DND-41 (cell line): ENCODE measurements around the gene ANKS1B.

ENCODE experiments used
- ATAC-seq: fragments of 200-7000 bp; cut with Tn5 transposase; 3 replicates; pipeline ENCODE4 v1.9.1; 2021; ENCODE audit warnings: low read depth; ENCODE audit not compliant: insufficient read depth
- DNase-seq: peaks from one replicate; pipeline ENCODE4 v3.0.0-alpha.2; 2020
- H2AFZ ChIP-seq: 2 replicates; pipeline ENCODE4 v1.6.0; 2012; ENCODE audit warnings: low read depth, low read length
- H3K27ac ChIP-seq: 2 replicates; pipeline ENCODE4 v1.5.1; 2012; ENCODE audit warnings: low read length, inconsistent platforms
- H3K27me3 ChIP-seq: fragments of 200-600 bp; sonication (generic); 2 replicates; pipeline ENCODE4 v1.6.0; 2012; ENCODE audit warnings: low read length, mild to moderate bottlenecking, inconsistent platforms; ENCODE audit not compliant: insufficient read depth, poor library complexity
- H3K36me3 ChIP-seq: 2 replicates; pipeline ENCODE4 v1.5.1; 2012; ENCODE audit warnings: low read length, inconsistent platforms; ENCODE audit not compliant: insufficient read depth
- H3K4me1 ChIP-seq: 2 replicates; pipeline ENCODE4 v1.5.1; 2012; ENCODE audit warnings: mild to moderate bottlenecking, low read length; ENCODE audit not compliant: insufficient read depth
- H3K4me2 ChIP-seq: 2 replicates; pipeline ENCODE4 v1.6.0; 2012; ENCODE audit warnings: mild to moderate bottlenecking, moderate library complexity, low read length, inconsistent platforms; ENCODE audit not compliant: insufficient read depth
- H3K4me3 ChIP-seq, 2 experiments: fragments of 200-600 bp in 1 of 2; shearing (Covaris generic) in 1 of 2; 2 replicates each; pipeline ENCODE4 v1.5.1; 2012 to 2016; ENCODE audit warnings: inconsistent platforms in 2 of 2, low read length in 2 of 2, mild to moderate bottlenecking in 2 of 2, low read depth in 1 of 2, moderate library complexity in 1 of 2
- H3K79me2 ChIP-seq: 2 replicates; pipeline ENCODE4 v1.6.0; 2012; ENCODE audit warnings: low read length, inconsistent platforms; ENCODE audit not compliant: insufficient read depth
- H3K9ac ChIP-seq: 2 replicates; pipeline ENCODE4 v1.6.0; 2012; ENCODE audit warnings: low read depth, mild to moderate bottlenecking, inconsistent platforms, low read length, moderate library complexity
- H3K9me3 ChIP-seq: 2 replicates; pipeline ENCODE4 v1.5.1; 2012; ENCODE audit warnings: low read length, moderate library complexity, mild to moderate bottlenecking, inconsistent platforms; ENCODE audit not compliant: insufficient read depth, severe bottlenecking
- H4K20me1 ChIP-seq: 2 replicates; pipeline ENCODE4 v1.6.0; 2012; ENCODE audit warnings: low read length; ENCODE audit not compliant: insufficient read depth
- EZH2 ChIP-seq: IDR thresholded peaks from 3 replicates; pipeline ENCODE4 v1.6.1; 2012; ENCODE audit warnings: borderline replicate concordance, low read depth, mild to moderate bottlenecking, moderate library complexity, low read length, inconsistent platforms; ENCODE audit not compliant: severe bottlenecking
- TF ChIP-seq, protein P1 (sequence below): IDR thresholded peaks from 2 replicates; pipeline ENCODE4 v1.5.1; 2012; ENCODE audit warnings: borderline replicate concordance, low read length, moderate library complexity, mild to moderate bottlenecking; ENCODE audit not compliant: poor library complexity, severe bottlenecking; ENCODE audit errors: extremely low read depth

The ANKS1B gene

DNA sequence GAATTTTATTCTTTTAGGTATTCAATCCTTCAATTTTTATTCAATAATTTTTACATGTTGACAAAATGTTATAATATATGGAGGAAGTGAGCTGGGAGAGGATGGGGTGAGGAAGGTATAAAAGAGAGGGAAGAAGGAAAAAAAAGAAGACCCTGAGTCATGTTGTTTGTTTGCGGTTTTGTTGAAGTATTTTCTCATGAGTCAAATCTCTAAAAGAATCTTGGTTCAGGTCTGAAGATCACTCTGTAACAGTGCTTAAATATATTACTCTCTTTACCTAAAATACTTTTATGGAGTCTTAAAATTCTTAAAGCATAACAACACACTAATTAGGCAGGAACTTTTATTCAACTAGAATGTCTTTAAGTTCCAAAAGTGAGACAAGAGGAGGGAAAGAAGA lies 826.8 kb downstream of the ANKS1B start:
- Histone ChIP-seq H3K9me3 (no peaks in the 10 kb centered on the region), H3K4me1 (no peaks in the 10 kb centered on the region), H3K4me3 (no peak overlapping the region), H3K27me3 (no peaks in the 10 kb centered on the region), H3K27ac (no peak overlapping the region), H3K79me2 (no peaks in the 10 kb centered on the region), H2AFZ (no peak overlapping the region), H3K36me3 (no peaks in the 10 kb centered on the region), H3K9ac (no peak overlapping the region), H4K20me1 (no peaks in the 10 kb centered on the region), H3K4me2 (no peak overlapping the region)
- no peak for ATAC-seq
- no peak for DNase-seq
- TF ChIP-seq EZH2, result no peak
- TF ChIP-seq, protein P1, sequence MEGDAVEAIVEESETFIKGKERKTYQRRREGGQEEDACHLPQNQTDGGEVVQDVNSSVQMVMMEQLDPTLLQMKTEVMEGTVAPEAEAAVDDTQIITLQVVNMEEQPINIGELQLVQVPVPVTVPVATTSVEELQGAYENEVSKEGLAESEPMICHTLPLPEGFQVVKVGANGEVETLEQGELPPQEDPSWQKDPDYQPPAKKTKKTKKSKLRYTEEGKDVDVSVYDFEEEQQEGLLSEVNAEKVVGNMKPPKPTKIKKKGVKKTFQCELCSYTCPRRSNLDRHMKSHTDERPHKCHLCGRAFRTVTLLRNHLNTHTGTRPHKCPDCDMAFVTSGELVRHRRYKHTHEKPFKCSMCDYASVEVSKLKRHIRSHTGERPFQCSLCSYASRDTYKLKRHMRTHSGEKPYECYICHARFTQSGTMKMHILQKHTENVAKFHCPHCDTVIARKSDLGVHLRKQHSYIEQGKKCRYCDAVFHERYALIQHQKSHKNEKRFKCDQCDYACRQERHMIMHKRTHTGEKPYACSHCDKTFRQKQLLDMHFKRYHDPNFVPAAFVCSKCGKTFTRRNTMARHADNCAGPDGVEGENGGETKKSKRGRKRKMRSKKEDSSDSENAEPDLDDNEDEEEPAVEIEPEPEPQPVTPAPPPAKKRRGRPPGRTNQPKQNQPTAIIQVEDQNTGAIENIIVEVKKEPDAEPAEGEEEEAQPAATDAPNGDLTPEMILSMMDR, result no peak

DNA sequence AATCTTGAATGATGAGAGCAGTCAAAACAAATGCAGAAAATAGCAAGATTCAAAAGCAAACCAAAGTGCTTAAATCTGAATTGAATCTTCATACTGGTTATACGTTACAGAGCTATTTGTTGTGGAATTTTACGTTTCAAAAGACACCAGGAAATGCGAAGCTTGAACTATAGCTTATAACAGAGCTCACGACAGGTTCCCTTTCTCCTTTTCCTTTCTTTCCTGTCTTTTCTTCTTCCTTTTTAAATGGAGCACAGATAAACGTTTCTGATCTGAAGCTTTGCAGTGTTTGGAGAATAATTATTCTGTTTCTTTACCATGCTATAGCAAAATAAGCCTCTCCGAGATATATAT lies 829.8 kb downstream of the ANKS1B start:
- H3K36me3 ChIP-seq, result no peaks in the 10 kb centered on the region
- no peak overlapping the region for H3K27ac ChIP-seq
- DNase-seq (no peak), ATAC-seq (no peak)
- H3K4me3 ChIP-seq, result no peak overlapping the region
- no peaks in the 10 kb centered on the region for H4K20me1 ChIP-seq
- TF ChIP-seq, protein P1, result no peak
- no peak for TF ChIP-seq EZH2
- no peak overlapping the region for H3K9ac ChIP-seq
- H3K4me2 ChIP-seq, result no peak overlapping the region
- no peak overlapping the region for H2AFZ ChIP-seq
- no peaks in the 10 kb centered on the region for H3K79me2 ChIP-seq
- no peaks in the 10 kb centered on the region for H3K4me1 ChIP-seq
- H3K27me3 ChIP-seq, result no peaks in the 10 kb centered on the region
- H3K9me3 ChIP-seq, result no peaks in the 10 kb centered on the region

- no peaks in the 10 kb centered on the region for H3K36me3 ChIP-seq
- ATAC-seq (no peak), DNase-seq (no peak)
- no peaks in the 10 kb centered on the region for H4K20me1 ChIP-seq
- no peaks in the 10 kb centered on the region for H3K9me3 ChIP-seq
- H3K4me2 ChIP-seq, result no peak overlapping the region
- no peak for TF ChIP-seq EZH2
- TF ChIP-seq, protein P1, result no peak
- no peak overlapping the region for H3K9ac ChIP-seq
- H3K27me3 ChIP-seq, result peaks cover 3% of the 10 kb centered on the region
- H3K4me1 ChIP-seq, result no peaks in the 10 kb centered on the region
- H3K27ac ChIP-seq, result no peak overlapping the region
- no peak overlapping the region for H2AFZ ChIP-seq
- H3K4me3 ChIP-seq, result no peak overlapping the region
- H3K79me2 ChIP-seq, result no peaks in the 10 kb centered on the region
Measured at GRCh38 chr12:99154216-99154982, 830.3 kb downstream of the ANKS1B start.
